GM21447 (cell line): ENCODE data around the gene SBK2.
"Not testable (repeated sequence)": the region's sequence is repeated elsewhere in the genome, so short reads cannot be mapped to it uniquely, and the experiment has no call there.

Experiments used
- ATAC-seq: cut with Tn5 transposase; IDR thresholded peaks from one replicate; pipeline ENCODE4 v1.9.1; 2021; ENCODE audit not compliant: unreplicated experiment

SBK2 gene

DNA sequence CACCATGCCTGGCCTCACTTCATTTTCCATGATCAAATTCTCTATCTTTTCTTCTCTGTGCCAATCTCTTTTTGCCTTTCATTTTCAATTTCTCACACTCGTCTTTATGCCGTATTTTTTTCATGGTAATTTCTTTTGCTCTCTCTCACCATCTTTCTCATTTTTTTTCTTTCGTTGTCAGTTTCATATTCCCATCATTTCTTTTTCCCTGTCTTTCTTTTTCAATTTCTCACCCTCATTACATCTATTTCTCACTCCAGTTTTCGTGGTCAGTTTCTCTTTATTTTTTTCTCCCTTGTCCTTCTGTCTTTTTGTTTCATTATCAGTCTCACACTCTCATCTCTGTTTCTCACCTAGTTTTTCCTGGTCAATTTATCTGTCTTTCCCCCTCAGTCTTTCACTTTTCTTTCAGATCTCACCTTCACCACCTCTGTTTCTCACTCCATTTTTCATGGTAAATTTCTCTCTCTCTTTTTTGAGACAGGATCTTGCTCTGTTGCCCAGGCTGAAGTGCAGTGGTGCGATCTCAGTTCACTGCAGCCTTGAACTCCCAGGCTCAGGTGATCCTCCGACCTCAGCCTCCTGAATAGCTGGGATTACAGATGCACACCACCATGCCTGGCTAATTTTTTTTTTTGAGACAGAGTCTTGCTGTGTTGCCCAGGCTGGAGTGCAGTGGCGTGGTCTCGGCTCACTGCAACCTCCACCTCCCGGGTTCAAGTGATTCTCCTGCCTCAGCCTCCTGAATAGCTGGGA, 34.6 kb downstream of the SBK2 start:
- no peak for ATAC-seq

DNA sequence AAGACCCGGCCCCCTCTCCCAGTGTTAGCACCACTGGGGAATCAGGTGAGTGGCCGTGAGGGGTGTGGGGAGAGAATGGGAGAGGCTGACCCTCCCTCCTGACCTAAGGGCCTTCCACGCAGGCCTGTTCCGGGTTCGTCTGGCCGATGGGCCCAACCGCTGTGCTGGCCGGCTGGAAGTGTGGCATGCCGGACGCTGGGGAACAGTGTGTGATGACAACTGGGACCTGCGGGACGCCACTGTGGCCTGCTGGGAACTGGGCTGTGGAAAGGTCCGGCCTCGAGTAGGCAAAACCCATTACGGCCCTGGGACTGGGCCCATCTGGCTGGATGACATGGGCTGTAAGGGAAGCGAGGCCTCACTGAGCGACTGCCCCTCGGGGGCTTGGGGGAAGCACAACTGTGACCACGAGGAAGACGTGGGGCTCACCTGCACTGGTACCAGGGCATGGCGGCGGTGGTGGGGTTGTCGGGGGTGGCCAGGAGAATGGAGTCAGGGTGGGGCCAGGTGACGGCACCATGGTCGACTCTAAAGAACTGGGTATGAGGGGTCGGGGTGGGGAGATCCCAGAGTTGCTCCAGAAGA, 36.5 kb downstream of the SBK2 start:
- no peak for ATAC-seq

- ATAC-seq = no peak
Observed at GRCh38 chr19:55498246-55498840, 38.6 kb downstream of the SBK2 start.

DNA sequence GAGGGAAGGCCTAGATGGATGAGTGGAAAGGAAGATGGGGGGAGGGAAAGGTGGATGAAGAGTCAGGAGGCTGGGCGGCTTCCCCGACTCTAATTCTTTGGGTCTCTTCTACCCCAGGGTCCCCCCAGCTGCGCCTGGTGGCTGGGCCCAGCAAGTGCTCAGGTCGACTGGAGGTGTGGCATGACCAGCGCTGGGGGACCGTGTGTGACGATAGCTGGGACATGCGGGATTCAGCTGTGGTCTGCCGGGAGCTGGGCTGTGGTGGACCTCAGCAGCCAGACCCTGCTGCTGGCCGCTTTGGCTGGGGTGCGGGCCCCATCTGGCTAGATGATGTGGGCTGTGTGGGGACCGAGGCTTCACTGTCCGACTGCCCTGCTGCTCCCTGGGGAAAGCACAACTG, 39.2 kb downstream of the SBK2 start:
- ATAC-seq = no peak

DNA sequence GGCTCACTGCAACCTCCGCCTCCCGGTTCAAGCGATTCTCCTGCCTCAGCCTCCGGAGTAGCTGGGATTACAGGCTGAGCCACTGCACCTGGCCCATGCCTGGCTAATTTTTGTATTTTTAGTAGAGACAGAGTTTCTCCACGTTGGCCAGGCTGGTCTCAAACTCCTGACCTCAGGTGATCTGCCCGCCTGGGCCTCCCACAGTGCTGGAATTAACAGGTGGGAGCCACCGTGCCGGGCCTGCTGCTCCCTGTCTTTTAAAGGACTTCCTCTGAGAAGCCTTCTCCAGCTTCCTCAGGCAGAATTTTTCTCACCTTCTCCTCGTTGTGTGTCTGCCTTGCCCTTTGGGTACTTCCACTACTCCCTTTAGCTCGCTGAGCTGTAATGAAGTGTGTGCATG, 40.1 kb downstream of the SBK2 start:
- not testable (repeated sequence) for ATAC-seq

- ATAC-seq = no peak
Observed at GRCh38 chr19:55495646-55496349, 41.1 kb downstream of the SBK2 start.

DNA sequence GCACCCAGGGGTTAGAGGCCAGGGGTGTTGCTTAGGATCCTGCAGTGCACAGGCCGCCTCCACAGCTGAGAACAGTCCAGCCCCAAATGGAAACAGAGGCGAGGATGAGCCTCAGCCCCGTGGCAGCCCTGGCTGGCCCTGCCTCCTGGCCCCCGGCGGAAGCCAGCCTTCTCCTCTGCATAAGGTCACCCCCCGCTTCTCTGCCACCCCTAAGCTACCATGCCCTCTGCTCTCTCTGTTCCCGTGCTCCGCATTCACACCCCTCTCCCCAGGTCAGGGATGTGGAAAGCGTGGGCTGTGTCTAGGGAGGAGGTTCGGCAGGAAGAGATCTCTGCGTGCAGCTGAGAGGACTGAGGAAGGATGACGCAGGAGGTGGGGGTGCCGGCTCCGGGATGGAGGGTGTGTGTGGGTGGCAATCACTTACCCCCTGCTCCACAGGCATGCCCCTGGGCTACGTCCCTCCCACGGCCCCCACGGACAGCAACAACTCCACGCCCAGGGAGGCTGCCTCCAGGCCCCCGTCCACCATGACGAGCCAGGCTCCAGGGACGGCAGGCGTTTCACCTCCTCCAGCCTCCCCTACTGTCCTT, 42.7 kb downstream of the SBK2 start:
- ATAC-seq = no peak

GRCh38 chr19:55493645-55494171, 43.2 kb downstream of the SBK2 start:
- ATAC-seq = no peak

- ATAC-seq = no peak
Observed at GRCh38 chr19:55493052-55493644, 43.8 kb downstream of the SBK2 start.

DNA sequence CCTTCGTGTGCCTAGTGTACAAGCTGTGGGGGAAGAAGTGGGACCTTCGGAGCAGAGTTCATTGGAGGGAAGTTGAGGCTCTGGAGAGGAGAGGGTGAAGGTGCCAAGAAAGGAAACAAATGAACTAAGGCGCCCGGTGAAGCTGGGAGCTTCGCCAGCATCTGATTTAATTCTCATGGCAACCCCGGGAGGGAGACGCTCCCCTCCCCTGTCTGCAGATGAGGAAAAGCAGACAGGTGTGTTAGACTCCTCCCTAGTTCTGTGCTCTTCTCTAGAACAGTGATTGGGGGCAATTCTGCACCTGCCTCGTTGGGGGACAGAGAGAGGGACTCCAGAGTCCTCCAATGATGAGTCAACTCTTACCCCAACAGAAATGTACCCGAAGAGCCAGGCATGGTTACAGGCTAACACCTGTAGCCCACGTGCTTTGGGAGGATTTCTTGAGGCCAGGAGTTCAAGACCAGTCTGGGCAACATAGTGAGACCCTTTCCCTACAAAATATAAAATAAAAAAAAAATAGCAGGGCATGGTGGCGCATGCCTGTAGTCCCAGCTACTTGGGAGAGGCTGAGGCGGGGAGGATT, 44.5 kb downstream of the SBK2 start:
- no peak for ATAC-seq

GRCh38 chr19:55491546-55492360, 45.2 kb downstream of the SBK2 start:
- ATAC-seq = no peak

DNA sequence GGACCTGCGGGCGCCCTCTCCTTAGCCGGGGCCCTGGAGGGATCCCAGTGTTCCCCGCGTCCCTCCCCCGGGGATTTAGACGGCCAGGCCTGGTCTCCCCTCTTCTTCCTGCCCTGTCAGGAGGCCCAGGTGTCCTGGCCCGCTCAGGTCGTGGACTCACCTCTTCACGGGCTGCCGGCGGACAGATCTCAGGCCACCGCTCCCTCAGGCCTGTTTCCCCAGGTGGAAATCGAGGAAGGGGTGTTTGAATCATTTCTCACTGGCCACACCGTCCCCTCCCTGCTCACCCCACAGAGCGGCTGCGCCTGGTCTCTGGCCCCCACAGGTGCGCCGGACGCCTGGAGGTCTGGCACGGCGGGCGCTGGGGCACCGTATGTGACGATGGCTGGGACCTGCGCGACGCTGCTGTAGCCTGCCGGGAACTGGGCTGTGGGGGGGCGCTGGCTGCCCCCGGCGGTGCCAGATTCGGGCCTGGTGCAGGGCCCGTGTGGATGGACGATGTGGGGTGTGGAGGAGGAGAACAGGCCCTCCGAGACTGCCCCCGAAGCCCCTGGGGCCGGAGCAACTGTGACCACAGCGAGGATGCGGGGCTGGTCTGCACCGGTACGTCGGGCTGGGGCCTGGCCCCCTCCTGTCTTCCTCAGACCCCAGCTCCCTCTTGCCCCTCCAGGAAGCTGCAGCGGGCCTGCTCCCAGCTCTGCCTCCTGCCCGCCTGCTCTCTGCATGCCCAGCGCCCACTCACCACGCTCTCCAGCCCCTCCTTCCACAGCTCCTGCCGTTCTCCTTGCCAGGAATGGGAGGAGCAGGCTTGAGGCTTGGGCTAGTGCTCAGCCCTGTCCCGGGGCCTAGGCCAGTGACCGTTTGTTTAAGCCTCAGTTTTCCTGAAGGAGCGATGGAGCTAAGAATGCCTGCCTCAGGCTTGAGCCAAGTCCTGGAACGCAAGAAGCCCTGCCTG, 46.2 kb downstream of the SBK2 start:
- ATAC-seq = no peak

DNA sequence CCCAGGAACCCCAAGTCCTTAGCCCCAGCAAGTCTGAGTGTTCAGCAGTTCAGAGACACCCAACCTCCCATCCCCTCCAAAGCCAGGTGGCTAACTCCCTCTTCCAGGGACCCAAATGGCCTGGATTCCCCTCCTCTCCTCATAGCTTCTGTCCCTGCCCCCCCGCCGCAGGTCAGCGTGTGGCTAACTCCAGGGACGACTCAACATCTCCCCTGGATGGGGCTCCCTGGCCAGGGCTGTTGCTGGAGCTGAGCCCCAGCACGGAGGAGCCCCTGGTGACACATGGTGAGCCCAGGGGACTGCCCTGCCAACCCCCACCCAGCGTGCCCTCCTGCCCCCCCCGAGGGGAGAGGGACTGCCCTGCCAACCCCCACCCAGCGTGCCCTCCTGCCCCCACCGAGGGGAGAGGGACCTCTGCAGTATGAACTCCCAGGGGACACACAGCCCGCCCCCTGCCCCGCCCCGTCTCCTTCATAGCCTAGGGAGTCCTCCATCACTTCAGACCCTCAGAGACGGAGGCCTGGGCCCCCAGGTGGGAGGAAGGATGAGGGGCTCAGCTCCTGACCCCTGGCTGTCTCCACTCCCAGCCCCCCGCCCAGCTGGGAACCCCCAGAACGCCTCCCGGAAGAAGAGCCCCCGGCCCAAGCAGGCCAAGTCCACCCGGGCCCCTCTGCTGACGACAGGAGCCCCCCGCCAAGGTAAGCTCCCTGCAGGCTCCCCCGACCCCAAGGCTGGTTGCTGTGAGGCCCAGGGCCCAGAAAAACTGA, 47.0 kb downstream of the SBK2 start:
- no peak for ATAC-seq

GRCh38 chr19:55488986-55489710, 47.8 kb downstream of the SBK2 start:
- no peak for ATAC-seq

DNA sequence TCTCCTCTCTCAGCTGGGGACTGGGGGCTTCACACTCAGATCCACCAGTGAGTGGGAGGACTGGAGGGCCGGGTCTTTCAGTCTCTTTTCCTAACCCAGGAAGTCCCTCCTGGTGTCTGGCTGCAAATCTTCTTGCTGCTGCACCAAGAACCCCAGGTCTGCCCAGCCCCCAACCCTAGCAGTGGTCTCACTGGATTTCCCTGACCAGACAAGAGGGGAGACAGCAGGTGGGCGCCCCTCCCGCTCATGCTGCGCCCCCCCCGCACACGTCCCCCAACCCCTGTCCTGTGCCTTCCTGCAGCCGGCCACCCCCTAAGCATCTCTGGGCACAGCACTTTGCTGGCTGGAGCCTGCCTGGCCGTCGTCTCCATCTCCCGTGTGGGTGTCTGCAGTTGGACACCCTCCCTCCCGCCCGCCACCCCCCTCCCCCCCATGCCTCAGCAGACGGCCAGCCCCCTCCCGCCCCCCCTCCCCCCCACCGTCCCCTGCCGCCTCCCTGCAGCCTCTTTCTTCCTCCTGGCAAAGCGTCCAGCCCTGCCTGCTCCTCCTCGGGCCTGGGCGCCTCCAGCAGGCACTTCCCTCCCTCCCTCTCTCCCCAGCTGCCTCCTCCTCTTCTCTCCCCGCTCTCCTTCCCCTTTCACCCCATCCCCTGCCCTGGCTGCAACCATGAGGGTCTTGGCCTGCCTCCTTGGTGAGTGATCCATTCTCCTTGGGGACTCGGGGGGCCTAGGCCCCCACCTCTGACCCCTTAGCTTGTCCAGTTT, 48.8 kb downstream of the SBK2 start, which contains the start of gene SSC5D:
Gene SSC5D, plus strand, starts transcription at position 513 of the 764 bp plus-strand sequence. Its CDS starts 154 bp downstream, at position 667.
- no peak for ATAC-seq
